SU-DHL-6 (cell line): ENCODE data around the gene NCCRP1.

Experiments used
- H2AFZ ChIP-seq: fragments of 200-600 bp; sonication (generic); 2 replicates; pipeline ENCODE4 v1.6.1; 2014; ENCODE audit warnings: low read depth, mild to moderate bottlenecking, moderate library complexity, mixed read lengths, antibody characterized with exemption, low read length; ENCODE audit not compliant: severe bottlenecking
- H3F3A ChIP-seq: fragments of 200-600 bp; shearing (Covaris generic); 2 replicates; pipeline ENCODE4 v1.6.0; 2016; ENCODE audit warnings: antibody characterized with exemption, mild to moderate bottlenecking; ENCODE audit not compliant: insufficient read depth
- H3K27ac ChIP-seq: fragments of 200-600 bp; sonication (generic); 2 replicates; pipeline ENCODE4 v1.5.1; 2016; ENCODE audit warnings: low read depth, mild to moderate bottlenecking, low read length, moderate library complexity, mixed read lengths
- H3K27me3 ChIP-seq: fragments of 200-600 bp; sonication (generic), shearing (Covaris generic); 2 replicates; pipeline ENCODE4 v1.6.0; 2014; ENCODE audit warnings: mild to moderate bottlenecking, low read length
- H3K36me3 ChIP-seq: fragments of 200-600 bp; sonication (generic); 2 replicates; pipeline ENCODE4 v1.6.1; 2014; ENCODE audit warnings: mild to moderate bottlenecking, low read length, mixed read lengths
- H3K4me2 ChIP-seq: fragments of 300-600, 200-600 bp; shearing (Covaris generic), sonication (generic); 2 replicates; pipeline ENCODE4 v1.6.0; 2014; ENCODE audit warnings: low read length, low read depth, mild to moderate bottlenecking; ENCODE audit not compliant: poor library complexity, severe bottlenecking
- H3K4me3 ChIP-seq: fragments of 200-600 bp; sonication (generic); 2 replicates; pipeline ENCODE4 v1.5.1; 2014; ENCODE audit warnings: antibody characterized with exemption, low read length, mild to moderate bottlenecking, mixed read lengths; ENCODE audit not compliant: insufficient read depth, poor library complexity, severe bottlenecking
- H3K79me2 ChIP-seq: fragments of 200-600 bp; sonication (generic); 2 replicates; pipeline ENCODE4 v1.6.1; 2014; ENCODE audit warnings: mild to moderate bottlenecking, low read length, moderate library complexity; ENCODE audit not compliant: insufficient read depth
- H3K9ac ChIP-seq: fragments of 200-600 bp; sonication (generic); 2 replicates; pipeline ENCODE4 v1.7.0; 2014; ENCODE audit warnings: mild to moderate bottlenecking, low read length
- H3K9me2 ChIP-seq: fragments of 200-600 bp; sonication (generic); replicated peaks from 2 replicates; pipeline ENCODE4 v1.6.1; 2014; ENCODE audit warnings: low read length; ENCODE audit not compliant: insufficient read depth
- H3K9me3 ChIP-seq: fragments of 200-600 bp; sonication (generic); 2 replicates; pipeline ENCODE4 v1.6.1; 2014; ENCODE audit warnings: low read length, mixed read lengths; ENCODE audit not compliant: insufficient read depth
- H4K20me1 ChIP-seq: fragments of 200-600 bp; sonication (generic); 2 replicates; pipeline ENCODE4 v1.6.1; 2014; ENCODE audit warnings: low read depth, mild to moderate bottlenecking, antibody characterized with exemption, low read length, moderate library complexity, mixed read lengths
- EZH2phosphoT487 ChIP-seq: fragments of 200-600 bp; sonication (generic), shearing (Covaris generic); conservative IDR thresholded peaks from 2 replicates; pipeline ENCODE4 v1.6.1; 2018; ENCODE audit warnings: mild to moderate bottlenecking, antibody characterized with exemption, low read length, moderate library complexity, mixed read lengths
- TF ChIP-seq, protein P1 (sequence below): fragments of 200-600 bp; sonication (generic); IDR thresholded peaks from one replicate; pipeline ENCODE4 v1.5.1; 2017; ENCODE audit warnings: antibody characterized with exemption, mild to moderate bottlenecking, low read length, moderate library complexity; ENCODE audit not compliant: insufficient read depth, poor library complexity, severe bottlenecking

NCCRP1 gene

GRCh38 chr19:39246951-39247669 is 50.3 kb downstream of the NCCRP1 start:
- Histone ChIP-seq H3K27ac (no peak overlapping the region), H3K9me2 (no peaks in the 10 kb centered on the region), H3K27me3 (no peaks in the 10 kb centered on the region), H3F3A (no peaks in the 10 kb centered on the region), H3K4me3 (no peak overlapping the region), H3K9ac (no peak overlapping the region), H3K36me3 (no peaks in the 10 kb centered on the region), H3K4me2 (no peak overlapping the region), H4K20me1 (no peaks in the 10 kb centered on the region), H2AFZ (no peak overlapping the region), H3K9me3 (no peaks in the 10 kb centered on the region), H3K79me2 (no peaks in the 10 kb centered on the region)
- TF ChIP-seq EZH2phosphoT487 = no peak
- TF ChIP-seq, protein P1, sequence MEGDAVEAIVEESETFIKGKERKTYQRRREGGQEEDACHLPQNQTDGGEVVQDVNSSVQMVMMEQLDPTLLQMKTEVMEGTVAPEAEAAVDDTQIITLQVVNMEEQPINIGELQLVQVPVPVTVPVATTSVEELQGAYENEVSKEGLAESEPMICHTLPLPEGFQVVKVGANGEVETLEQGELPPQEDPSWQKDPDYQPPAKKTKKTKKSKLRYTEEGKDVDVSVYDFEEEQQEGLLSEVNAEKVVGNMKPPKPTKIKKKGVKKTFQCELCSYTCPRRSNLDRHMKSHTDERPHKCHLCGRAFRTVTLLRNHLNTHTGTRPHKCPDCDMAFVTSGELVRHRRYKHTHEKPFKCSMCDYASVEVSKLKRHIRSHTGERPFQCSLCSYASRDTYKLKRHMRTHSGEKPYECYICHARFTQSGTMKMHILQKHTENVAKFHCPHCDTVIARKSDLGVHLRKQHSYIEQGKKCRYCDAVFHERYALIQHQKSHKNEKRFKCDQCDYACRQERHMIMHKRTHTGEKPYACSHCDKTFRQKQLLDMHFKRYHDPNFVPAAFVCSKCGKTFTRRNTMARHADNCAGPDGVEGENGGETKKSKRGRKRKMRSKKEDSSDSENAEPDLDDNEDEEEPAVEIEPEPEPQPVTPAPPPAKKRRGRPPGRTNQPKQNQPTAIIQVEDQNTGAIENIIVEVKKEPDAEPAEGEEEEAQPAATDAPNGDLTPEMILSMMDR = no peak

- no peak overlapping the region for H3K9ac ChIP-seq
- H3K9me3 ChIP-seq = no peaks in the 10 kb centered on the region
- no peaks in the 10 kb centered on the region for H4K20me1 ChIP-seq
- TF ChIP-seq EZH2phosphoT487 = no peak
- TF ChIP-seq, protein P1 = no peak
- no peaks in the 10 kb centered on the region for H3K36me3 ChIP-seq
- no peaks in the 10 kb centered on the region for H3K79me2 ChIP-seq
- no peak overlapping the region for H3K27ac ChIP-seq
- H3K9me2 ChIP-seq = no peaks in the 10 kb centered on the region
- no peaks in the 10 kb centered on the region for H3F3A ChIP-seq
- H3K4me3 ChIP-seq = no peak overlapping the region
- H2AFZ ChIP-seq = no peak overlapping the region
- H3K4me2 ChIP-seq = no peak overlapping the region
- H3K27me3 ChIP-seq = no peaks in the 10 kb centered on the region
Observed at GRCh38 chr19:39247701-39248664, 51.2 kb downstream of the NCCRP1 start.

- H3K79me2 ChIP-seq = no peaks in the 10 kb centered on the region
- H3F3A ChIP-seq = no peaks in the 10 kb centered on the region
- H3K4me2 ChIP-seq = no peak within 1 kb of the TSS
- no peaks in the 10 kb centered on the region for H3K9me3 ChIP-seq
- no peak within 1 kb of the TSS for H3K4me3 ChIP-seq
- no peak within 1 kb of the TSS for H3K9ac ChIP-seq
- H3K27me3 ChIP-seq = no peaks in the 10 kb centered on the region
- H2AFZ ChIP-seq = no peak within 1 kb of the TSS
- no peaks in the 10 kb centered on the region for H3K36me3 ChIP-seq
- TF ChIP-seq, protein P1 = no peak
- TF ChIP-seq EZH2phosphoT487 = no peak
- H4K20me1 ChIP-seq = no peaks in the 10 kb centered on the region
- H3K9me2 ChIP-seq = no peaks in the 10 kb centered on the region
- H3K27ac ChIP-seq = no peak within 1 kb of the TSS
Observed at GRCh38 chr19:39248806-39249205, 52.0 kb downstream of the NCCRP1 start, which contains the start of gene IFNL4. IFNL4 (minus strand) TSS chr19:39248856.
